ENCODE measurements around the gene INIP. TPM values are rescaled to one million over a fixed set of nuclear protein-coding genes. Genes with fewer than 3 reads are reported as not detected.
A peak's percentile ranks its signal among the peaks of the same experiment; 100 is the strongest.

INIP gene
- total RNA-seq, 5 donors from 2014 or later (not counting 1 experiment from before 2014, with no cell fraction given): 13.6 to 27.4 (median 22.6) TPM

DNA sequence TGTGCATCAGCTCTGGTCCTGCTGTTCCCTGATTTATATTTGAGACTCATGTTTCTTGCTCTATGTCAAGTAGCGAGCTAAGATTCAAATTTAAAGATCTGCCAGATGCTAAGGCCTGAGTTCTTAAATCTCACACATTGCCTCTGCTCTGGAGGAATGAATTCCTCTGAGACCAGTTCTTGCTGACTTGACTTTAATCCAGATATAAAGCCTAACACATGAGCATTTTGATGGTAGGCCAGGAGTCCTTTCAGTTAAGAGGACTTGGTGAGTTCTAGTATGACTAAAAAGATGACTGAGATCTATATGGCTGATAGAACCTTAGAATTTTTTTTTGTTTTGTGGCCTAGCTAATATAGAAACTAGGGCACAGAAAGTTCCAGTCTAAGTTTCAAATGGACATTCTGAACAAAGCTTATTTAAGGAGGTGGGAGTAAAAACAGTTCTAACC is 1.3 kb upstream of the INIP start:
- no peak overlapping the region for H3K4me3 Mint-ChIP-seq

GRCh38 chr9:112712678-112713077 is 5.2 kb downstream of the INIP start:
- Mint-ChIP-seq H3K27me3 (no peaks in the 10 kb centered on the region), H3K9me3 (peaks cover 0 to 4% (median 0%) of the 10 kb centered on the region in 3 donors), H3K27ac (no peak overlapping the region), H3K36me3 (peaks cover 38% of the 10 kb centered on the region), H3K4me1 (peaks cover 50 to 56% (median 56%) of the 10 kb centered on the region in 3 donors), H3K4me3 (peak overlapping the region in 1 of 3 donors; percentile 55)
- ChIA-PET POLR2A (interaction anchor here in 1 of 2 donors (0.7 kb wide), 1 partner anchor 10 kb away, joined by 3 read pairs; no protein-coding TSS in a partner anchor), CTCF (interaction anchor here in 1 of 2 donors (0.8 kb wide), 1 partner anchor 44 kb away, joined by 3 read pairs; no protein-coding TSS in a partner anchor)
- Histone ChIP-seq H3K36me3 (ENCODE audit: control insufficient read depth in 2 of 2, extremely low read depth in 1 of 2, insufficient read depth in 1 of 2, low read length in 1 of 2) (peaks cover 0 to 22% of the 10 kb centered on the region in 2 donors), H3K4me1 (ENCODE audit: control insufficient read depth in 1 of 2, extremely low read depth in 1 of 2, insufficient read depth in 2 of 2, low read length in 2 of 2) (peaks cover 11 to 15% of the 10 kb centered on the region in 2 experiments), H3K27ac (ENCODE audit: low read length) (no peak overlapping the region), H3K9me3 (no peaks in the 10 kb centered on the region), H3K4me3 (ENCODE audit: control insufficient read depth in 1 of 2, extremely low read depth in 1 of 2, low read length in 1 of 2) (no peak overlapping the region), H3K27me3 (replicated peaks in 1 of 2; ENCODE audit: control insufficient read depth in 2 of 2, extremely low read depth in 1 of 2, insufficient read depth in 2 of 2, low read length in 1 of 2) (no peaks in the 10 kb centered on the region)
- ATAC-seq (replicated peaks in 1 of 4) (no peak), DNase-seq (no peak)
- no CpG with 5 or more reads among the region's 3 CpGs for WGBS (ENCODE audit: insufficient coverage)

More for the DNA sequence above, 1.3 kb upstream of the INIP start:
- DNase-seq: no peak
- no CpG with 5 or more reads among the region's 1 CpG for WGBS (ENCODE audit: insufficient coverage)
- Histone ChIP-seq H3K9me3 (no peaks in the 10 kb centered on the region), H3K27ac (ENCODE audit: low read length) (no peak overlapping the region), H3K36me3 (ENCODE audit: control insufficient read depth in 2 of 2, extremely low read depth in 1 of 2, insufficient read depth in 1 of 2, low read length in 1 of 2) (peaks cover 0 to 2% of the 10 kb centered on the region in 2 donors), H3K4me1 (ENCODE audit: control insufficient read depth in 1 of 2, extremely low read depth in 1 of 2, insufficient read depth in 2 of 2, low read length in 2 of 2) (peaks cover 8 to 20% of the 10 kb centered on the region in 2 experiments), H3K4me3 (ENCODE audit: control insufficient read depth in 1 of 2, extremely low read depth in 1 of 2, low read length in 1 of 2) (no peak overlapping the region), H3K27me3 (replicated peaks in 1 of 2; ENCODE audit: control insufficient read depth in 2 of 2, extremely low read depth in 1 of 2, insufficient read depth in 2 of 2, low read length in 1 of 2) (no peaks in the 10 kb centered on the region)
- CTCF ChIA-PET: no interaction called here
- Mint-ChIP-seq H3K9me3 (no peaks in the 10 kb centered on the region), H3K27ac (peak overlapping the region in 1 of 2 donors; percentile 49), H3K4me1 (peaks cover 12 to 23% (median 17%) of the 10 kb centered on the region in 3 donors), H3K36me3 (no peaks in the 10 kb centered on the region), H3K27me3 (no peaks in the 10 kb centered on the region)
- no peak for ATAC-seq (replicated peaks in 1 of 4)
- POLR2A ChIA-PET: interaction anchor here in 1 of 2 donors (1.7 kb wide), 1 partner anchor 543 kb away, joined by 6 read pairs; no protein-coding TSS in a partner anchor

DNA sequence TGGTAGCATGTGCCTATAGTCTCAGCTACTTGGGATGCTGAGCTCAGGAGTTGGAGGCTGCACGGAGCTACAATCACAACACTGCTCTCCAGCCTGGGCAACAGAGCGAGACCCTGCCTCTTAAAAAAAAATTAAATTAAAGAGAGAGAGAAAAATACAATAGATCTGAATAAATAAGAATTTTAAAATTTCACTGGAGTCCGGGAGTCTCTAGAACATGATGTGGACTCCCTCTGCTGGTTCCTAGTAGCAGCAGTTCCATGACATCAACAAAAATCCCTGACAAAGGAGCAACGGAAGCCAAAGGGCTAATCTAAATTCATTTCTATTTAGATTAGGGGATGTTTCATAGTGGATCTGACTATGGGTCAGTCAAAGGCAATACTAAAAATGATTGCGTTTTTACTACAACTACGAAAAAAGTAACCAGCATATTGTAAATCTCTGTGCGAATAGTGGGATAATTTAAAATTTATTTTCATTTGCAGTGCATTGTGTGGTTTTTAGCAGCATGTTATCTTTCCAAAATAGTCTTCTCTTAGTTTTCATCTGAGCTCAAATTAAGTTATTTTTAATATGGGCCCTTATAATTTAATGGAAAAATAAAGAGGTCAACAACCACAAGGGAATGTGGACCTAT is 6.7 kb downstream of the INIP start:
- Mint-ChIP-seq H3K4me3 (no peak overlapping the region), H3K4me1 (peaks cover 39 to 51% (median 46%) of the 10 kb centered on the region in 3 donors), H3K9me3 (peaks cover 0 to 4% (median 0%) of the 10 kb centered on the region in 3 donors), H3K36me3 (peaks cover 38% of the 10 kb centered on the region), H3K27me3 (no peaks in the 10 kb centered on the region), H3K27ac (no peak overlapping the region)
- ChIA-PET POLR2A (no interaction called here), CTCF (interaction anchor here in 1 of 2 donors (0.6 kb wide), 1 partner anchor 74 kb away, joined by 3 read pairs; no protein-coding TSS in a partner anchor)
- Histone ChIP-seq H3K27me3 (replicated peaks in 1 of 2; ENCODE audit: control insufficient read depth in 2 of 2, extremely low read depth in 1 of 2, insufficient read depth in 2 of 2, low read length in 1 of 2) (no peaks in the 10 kb centered on the region), H3K36me3 (ENCODE audit: control insufficient read depth in 2 of 2, extremely low read depth in 1 of 2, insufficient read depth in 1 of 2, low read length in 1 of 2) (peaks cover 0 to 22% of the 10 kb centered on the region in 2 donors), H3K9me3 (no peaks in the 10 kb centered on the region), H3K4me3 (ENCODE audit: control insufficient read depth in 1 of 2, extremely low read depth in 1 of 2, low read length in 1 of 2) (no peak overlapping the region), H3K4me1 (ENCODE audit: control insufficient read depth in 1 of 2, extremely low read depth in 1 of 2, insufficient read depth in 2 of 2, low read length in 2 of 2) (peaks cover 2 to 3% of the 10 kb centered on the region in 2 experiments), H3K27ac (ENCODE audit: low read length) (no peak overlapping the region)
- 92% methylated on average over 2 of the region's 7 CpGs for WGBS (ENCODE audit: insufficient coverage)
- no peak for ATAC-seq (replicated peaks in 1 of 4)
- no peak for DNase-seq

DNA sequence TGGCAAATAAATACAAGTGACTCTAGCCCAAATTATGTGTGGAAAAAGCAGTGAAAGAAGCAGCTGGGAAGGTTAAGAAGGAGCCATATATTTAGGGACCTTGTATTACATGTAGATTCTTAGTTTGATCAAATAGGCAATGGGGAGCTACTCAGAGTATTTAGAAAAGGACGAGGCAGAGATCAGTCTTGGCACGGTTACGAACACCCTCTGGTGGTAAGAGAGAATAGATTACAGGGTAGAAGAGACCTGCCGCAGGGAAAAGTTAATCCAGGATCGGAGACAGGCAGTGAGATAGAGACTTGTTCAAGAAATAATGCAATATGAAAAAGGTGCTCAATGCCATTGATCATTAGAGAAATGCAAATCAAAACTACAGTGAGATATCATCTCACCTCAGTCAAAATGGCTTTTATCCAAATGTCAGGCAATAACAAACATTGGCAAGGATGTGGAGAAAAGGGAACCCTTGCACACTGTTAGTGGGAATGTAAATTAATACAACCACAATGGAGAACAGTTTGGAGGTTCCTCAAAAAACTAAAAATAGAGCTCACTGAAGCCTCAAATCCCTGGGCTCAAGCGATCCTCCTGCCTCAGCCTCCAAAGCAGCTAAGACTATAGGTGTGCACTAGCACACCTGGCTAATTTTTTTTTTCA is 12.0 kb downstream of the INIP start:
- Histone ChIP-seq H3K36me3 (ENCODE audit: control insufficient read depth in 2 of 2, extremely low read depth in 1 of 2, insufficient read depth in 1 of 2, low read length in 1 of 2) (peaks cover 0 to 16% of the 10 kb centered on the region in 2 donors), H3K4me3 (ENCODE audit: control insufficient read depth in 1 of 2, extremely low read depth in 1 of 2, low read length in 1 of 2) (no peak overlapping the region), H3K4me1 (ENCODE audit: control insufficient read depth in 1 of 2, extremely low read depth in 1 of 2, insufficient read depth in 2 of 2, low read length in 2 of 2) (peaks cover 0 to 3% of the 10 kb centered on the region in 2 experiments), H3K9me3 (no peaks in the 10 kb centered on the region), H3K27me3 (replicated peaks in 1 of 2; ENCODE audit: control insufficient read depth in 2 of 2, extremely low read depth in 1 of 2, insufficient read depth in 2 of 2, low read length in 1 of 2) (no peaks in the 10 kb centered on the region), H3K27ac (ENCODE audit: low read length) (no peak overlapping the region)
- CTCF ChIA-PET: interaction anchor here in 1 of 2 donors (1.0 kb wide), 1 partner anchor 24 kb away, joined by 3 read pairs; no protein-coding TSS in a partner anchor
- WGBS (ENCODE audit: insufficient coverage): 93% methylated on average over 4 of the region's 6 CpGs
- H3K4me1 Mint-ChIP-seq: peaks cover 32 to 44% (median 39%) of the 10 kb centered on the region in 3 donors
- ATAC-seq (replicated peaks in 1 of 4) (no peak), DNase-seq (no peak)
- POLR2A ChIA-PET: no interaction called here
- no peaks in the 10 kb centered on the region for H3K27me3 Mint-ChIP-seq
- H3K27ac Mint-ChIP-seq: no peak overlapping the region
- no peaks in the 10 kb centered on the region for H3K9me3 Mint-ChIP-seq
- H3K36me3 Mint-ChIP-seq: peaks cover 42% of the 10 kb centered on the region
- no peak overlapping the region for H3K4me3 Mint-ChIP-seq

DNA sequence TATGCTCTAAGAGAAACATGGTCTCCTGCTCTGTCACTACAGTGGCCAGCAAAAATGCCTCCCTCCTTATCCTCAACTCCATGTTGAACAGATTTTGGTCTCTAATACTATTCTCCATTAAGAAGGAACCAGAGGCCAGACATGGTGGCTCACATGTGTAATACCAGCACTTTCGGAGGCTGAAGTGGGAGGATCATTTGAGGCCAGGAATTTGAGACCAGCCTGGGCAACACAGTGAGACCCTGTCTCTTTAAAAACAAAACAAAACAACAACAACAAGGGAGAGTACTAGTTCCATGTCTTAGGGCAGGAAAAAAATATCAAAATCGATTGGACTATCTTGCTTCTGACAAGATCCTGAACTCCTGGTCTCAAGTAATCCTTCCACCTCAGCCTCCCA is 14.6 kb downstream of the INIP start:
- Histone ChIP-seq H3K27ac (ENCODE audit: low read length) (no peak overlapping the region), H3K4me3 (ENCODE audit: control insufficient read depth in 1 of 2, extremely low read depth in 1 of 2, low read length in 1 of 2) (no peak overlapping the region), H3K4me1 (ENCODE audit: control insufficient read depth in 1 of 2, extremely low read depth in 1 of 2, insufficient read depth in 2 of 2, low read length in 2 of 2) (peaks cover 3 to 5% of the 10 kb centered on the region in 2 experiments), H3K36me3 (ENCODE audit: control insufficient read depth in 2 of 2, extremely low read depth in 1 of 2, insufficient read depth in 1 of 2, low read length in 1 of 2) (peaks cover 0 to 11% of the 10 kb centered on the region in 2 donors), H3K9me3 (no peaks in the 10 kb centered on the region), H3K27me3 (replicated peaks in 1 of 2; ENCODE audit: control insufficient read depth in 2 of 2, extremely low read depth in 1 of 2, insufficient read depth in 2 of 2, low read length in 1 of 2) (no peaks in the 10 kb centered on the region)
- WGBS (ENCODE audit: insufficient coverage): 86% methylated on average over 1 of the region's 2 CpGs
- Mint-ChIP-seq H3K4me3 (no peak overlapping the region), H3K9me3 (no peaks in the 10 kb centered on the region), H3K4me1 (peaks cover 18 to 44% (median 35%) of the 10 kb centered on the region in 3 donors), H3K27me3 (no peaks in the 10 kb centered on the region), H3K27ac (no peak overlapping the region), H3K36me3 (peaks cover 38% of the 10 kb centered on the region)
- ATAC-seq (replicated peaks in 1 of 4) (no peak), DNase-seq (no peak)
- ChIA-PET POLR2A (interaction anchor here (0.5 to 0.6 kb wide), 2 partner anchors 9 to 49 kb away, joined by 3 to 4 read pairs; no protein-coding TSS in a partner anchor), CTCF (no interaction called here)

DNA sequence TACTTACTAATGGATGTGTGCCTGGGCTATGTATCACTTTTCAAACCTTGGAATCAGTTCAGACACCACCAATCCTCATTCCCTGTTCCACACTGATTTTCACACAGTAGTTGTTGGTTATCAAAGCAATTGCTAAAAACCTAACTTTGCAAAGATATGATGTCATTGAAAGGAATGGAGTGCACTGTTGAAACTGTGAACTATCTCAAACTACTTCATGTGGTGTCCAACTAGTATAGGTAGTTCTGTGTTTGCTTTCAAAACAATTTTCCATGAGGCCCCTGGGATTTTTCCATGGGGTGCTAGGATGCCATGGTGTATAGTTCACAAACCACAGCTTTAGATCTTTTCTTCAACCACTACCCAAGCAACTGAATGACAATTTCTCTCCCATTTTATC is 17.8 kb downstream of the INIP start:
- Mint-ChIP-seq H3K27me3 (no peaks in the 10 kb centered on the region), H3K9me3 (no peaks in the 10 kb centered on the region), H3K4me1 (peaks cover 6 to 32% (median 29%) of the 10 kb centered on the region in 3 donors), H3K27ac (no peak overlapping the region), H3K4me3 (no peak overlapping the region), H3K36me3 (peaks cover 45% of the 10 kb centered on the region)
- ChIA-PET POLR2A (no interaction called here), CTCF (no interaction called here)
- Histone ChIP-seq H3K9me3 (no peaks in the 10 kb centered on the region), H3K27ac (ENCODE audit: low read length) (no peak overlapping the region), H3K27me3 (replicated peaks in 1 of 2; ENCODE audit: control insufficient read depth in 2 of 2, extremely low read depth in 1 of 2, insufficient read depth in 2 of 2, low read length in 1 of 2) (no peaks in the 10 kb centered on the region), H3K36me3 (ENCODE audit: control insufficient read depth in 2 of 2, extremely low read depth in 1 of 2, insufficient read depth in 1 of 2, low read length in 1 of 2) (peaks cover 5 to 21% of the 10 kb centered on the region in 2 donors), H3K4me3 (ENCODE audit: control insufficient read depth in 1 of 2, extremely low read depth in 1 of 2, low read length in 1 of 2) (no peak overlapping the region), H3K4me1 (ENCODE audit: control insufficient read depth in 1 of 2, extremely low read depth in 1 of 2, insufficient read depth in 2 of 2, low read length in 2 of 2) (peaks cover 2 to 5% of the 10 kb centered on the region in 2 experiments)
- DNase-seq (no peak), ATAC-seq (replicated peaks in 1 of 4) (no peak)

Data from T-cell (primary cell).